Measurements from ENCODE around the gene TTLL8.

GRCh38 chr22:50084614-50085021 is 26.5 kb upstream of the TTLL8 start:
- TF ChIP-seq CTCF (conservative IDR thresholded peaks at IDR 0.05 in 1 of 2, IDR thresholded peaks at IDR 0.05 in 1 of 2; ENCODE audit: low read depth in 1 of 2, low read length in 2 of 2) (no peak), EZH2 (IDR thresholded peaks at IDR 0.05; ENCODE audit: low read length, missing control alignments) (no peak)

Measured in fibroblast of lung (primary cell).